Liver (tissue), 9 donors: ENCODE measurements around the gene DIPK1A. TPM values are rescaled to one million over a fixed set of nuclear protein-coding genes. Genes with fewer than 3 reads are reported as not detected.

Source experiments
- DNase-seq: peaks from one replicate; pipeline ENCODE4 v3.0.0-alpha.2; 2017; ENCODE audit warnings: low spot score
- H3K27ac ChIP-seq, 2 donors: one replicate each; pipeline ENCODE4 v1.7.0; 2013; ENCODE audit warnings: inconsistent platforms in 2 of 2, low read length in 2 of 2, control low read depth in 1 of 2, low read depth in 1 of 2, mild to moderate bottlenecking in 1 of 2
- H3K27me3 ChIP-seq, 4 donors: one replicate each; pipeline versions ENCODE4 v1.6.1 to v1.7.0; 2013; ENCODE audit warnings: low read length in 3 of 4, inconsistent platforms in 1 of 4, mild to moderate bottlenecking in 1 of 4, moderate library complexity in 1 of 4; ENCODE audit not compliant: control insufficient read depth in 4 of 4, insufficient read depth in 4 of 4
- H3K36me3 ChIP-seq, 4 donors: one replicate each; pipeline versions ENCODE4 v1.6.1 to v1.7.0; 2013; ENCODE audit warnings: low read length in 3 of 4, mild to moderate bottlenecking in 3 of 4, low read depth in 1 of 4, moderate library complexity in 1 of 4; ENCODE audit not compliant: control insufficient read depth in 4 of 4, insufficient read depth in 3 of 4
- H3K4me1 ChIP-seq, 4 donors: one replicate each; pipeline versions ENCODE4 v1.6.1 to v1.7.0; 2013; ENCODE audit warnings: low read length in 3 of 4, mild to moderate bottlenecking in 3 of 4, moderate library complexity in 1 of 4; ENCODE audit not compliant: control insufficient read depth in 4 of 4, insufficient read depth in 4 of 4
- H3K4me3 ChIP-seq, 3 donors: one replicate each; pipeline versions ENCODE4 v1.6.1 to v1.7.0; 2013; ENCODE audit warnings: low read length in 3 of 3, control low read depth in 1 of 3, low read depth in 1 of 3, mild to moderate bottlenecking in 1 of 3
- H3K9ac ChIP-seq, 2 donors: one replicate each; pipeline ENCODE4 v1.7.0; 2013; ENCODE audit warnings: low read length in 2 of 2, mild to moderate bottlenecking in 2 of 2, moderate library complexity in 2 of 2, control low read depth in 1 of 2, low read depth in 1 of 2
- H3K9me3 ChIP-seq, 4 donors: one replicate each; pipeline versions ENCODE4 v1.6.1 to v1.7.0; 2013; ENCODE audit warnings: low read length in 3 of 4; ENCODE audit not compliant: control insufficient read depth in 4 of 4
- ATF3 ChIP-seq: IDR thresholded peaks from 2 replicates; pipeline ENCODE4 v1.6.1; 2016; ENCODE audit warnings: antibody characterized with exemption
- FOXA2 ChIP-seq: IDR thresholded peaks from 2 replicates; pipeline ENCODE4 v1.6.1; 2016; ENCODE audit warnings: antibody characterized with exemption
- GABPA ChIP-seq, 2 donors: IDR thresholded peaks in 1 of 2; conservative IDR thresholded peaks in 1 of 2; 2 replicates each; pipeline ENCODE4 v1.6.1; 2016; ENCODE audit warnings: antibody characterized with exemption in 2 of 2, mild to moderate bottlenecking in 1 of 2, moderate library complexity in 1 of 2
- HNF4A ChIP-seq, 2 donors: conservative IDR thresholded peaks; 2 replicates each; pipeline ENCODE4 v1.6.1; 2016; ENCODE audit warnings: antibody characterized with exemption in 2 of 2, mild to moderate bottlenecking in 2 of 2
- HNF4G ChIP-seq: IDR thresholded peaks from 2 replicates; pipeline ENCODE4 v1.6.1; 2016; ENCODE audit warnings: antibody characterized with exemption
- MAX ChIP-seq: IDR thresholded peaks from 2 replicates; pipeline ENCODE4 v1.6.1; 2016; ENCODE audit warnings: antibody characterized with exemption
- RAD21 ChIP-seq, 2 donors: IDR thresholded peaks; 2 replicates each; pipeline ENCODE4 v1.6.1; 2016; ENCODE audit warnings: antibody characterized with exemption in 2 of 2, mild to moderate bottlenecking in 2 of 2
- REST ChIP-seq: IDR thresholded peaks from 2 replicates; pipeline ENCODE4 v1.6.1; 2016; ENCODE audit warnings: antibody characterized with exemption, mild to moderate bottlenecking
- RXRA ChIP-seq, 2 donors: IDR thresholded peaks; 2 replicates each; pipeline ENCODE4 v1.6.1; 2017 to 2018; ENCODE audit warnings: antibody characterized with exemption in 2 of 2, mild to moderate bottlenecking in 1 of 2
- SP1 ChIP-seq: IDR thresholded peaks from 2 replicates; pipeline ENCODE4 v1.6.1; 2018; ENCODE audit warnings: antibody characterized with exemption, mild to moderate bottlenecking
- YY1 ChIP-seq: IDR thresholded peaks from 2 replicates; pipeline ENCODE4 v1.6.1; 2016; ENCODE audit warnings: antibody characterized with exemption, mild to moderate bottlenecking
- ZBTB33 ChIP-seq: IDR thresholded peaks from 2 replicates; pipeline ENCODE4 v1.6.1; 2016; ENCODE audit warnings: antibody characterized with exemption
- WGBS: extraction: QIAGEN DNeasy Blood & Tissue Kit; methylation state at CpG from one replicate; pipeline ENCODE4 v1.1.7; 2013; 5-methylcytosine and 5-hydroxymethylcytosine counted together
- polyA plus RNA-seq, 2 donors: library from polyadenylated mRNA; stranded (reverse) in 1 of 2; unstranded in 1 of 2; fragments of 200-250 nt in 1 of 2; fragments of >200 nt in 1 of 2; fragmentation: Nextera tagmentation in 1 of 2; extraction: Ambion mirVana in 1 of 2; gene quantifications; one replicate each; pipeline versions ENCODE4 v1.2.1 to v1.2.3, GENCODE V29; 2013 to 2015
- total RNA-seq, 2 donors: library from RNA; depleted of rRNA; stranded (reverse); fragments of >200 nt; gene quantifications; one replicate each; pipeline ENCODE4 v1.2.3, GENCODE V29; 2014
- donor health status: healthy.
- donor health status: healthy.
- donor health status: healthy.
- donor health status: healthy.
- donor health status: healthy.

The DIPK1A gene
- total and polyA plus RNA-seq, 4 donors = 7.9 to 11.6 (median 10.2) TPM

GRCh38 chr1:92957030-92957734 lies 4.1 kb downstream of the DIPK1A start:
- Histone ChIP-seq H3K4me1 (peaks cover 4 to 32% (median 17%) of the 10 kb centered on the region in 4 donors), H3K4me3 (no peak overlapping the region), H3K36me3 (no peaks in the 10 kb centered on the region), H3K27me3 (no peaks in the 10 kb centered on the region), H3K9ac (no peak overlapping the region), H3K9me3 (no peaks in the 10 kb centered on the region), H3K27ac (no peak overlapping the region)
- no peak for DNase-seq
- WGBS = 70% methylated on average over 5 of the region's 5 CpGs
- TF ChIP-seq HNF4A (conservative IDR thresholded peaks at IDR 0.05) (no peak), FOXA2 (no peak)

- H3K27me3 ChIP-seq = no peaks in the 10 kb centered on the region
- H3K4me3 ChIP-seq = no peak overlapping the region
- H3K4me1 ChIP-seq = peaks cover 4 to 31% (median 16%) of the 10 kb centered on the region in 4 donors
- H3K9ac ChIP-seq = no peak overlapping the region
- TF ChIP-seq GABPA (IDR thresholded peaks at IDR 0.05 in 1 of 2, conservative IDR thresholded peaks at IDR 0.05 in 1 of 2) = no peak
- no peak for TF ChIP-seq HNF4G
- TF ChIP-seq YY1 = no peak
- no peak for TF ChIP-seq RAD21 (IDR thresholded peaks at IDR 0.05)
- no peak for TF ChIP-seq FOXA2
- no peak for TF ChIP-seq REST
- no peak for TF ChIP-seq SP1
- no peak for TF ChIP-seq ATF3
- no peak for TF ChIP-seq ZBTB33
- TF ChIP-seq RXRA (IDR thresholded peaks at IDR 0.05) = no peak
- TF ChIP-seq MAX = no peak
- H3K27ac ChIP-seq = no peak overlapping the region
- H3K36me3 ChIP-seq = no peaks in the 10 kb centered on the region
- WGBS = 82% methylated on average over 2 of the region's 2 CpGs
- H3K9me3 ChIP-seq = no peaks in the 10 kb centered on the region
- no peak for DNase-seq
Measured at GRCh38 chr1:92956254-92957029, 4.8 kb downstream of the DIPK1A start.
